ENCODE data around the gene CSAD. TPM values are rescaled to one million over a fixed set of nuclear protein-coding genes. Genes with fewer than 3 reads are reported as not detected.

CSAD gene
- total and polyA plus RNA-seq, 2 experiments from 2014 or later: 3.2 to 7.1 TPM

- no peaks in the 10 kb centered on the region for H3K36me3 Mint-ChIP-seq (ENCODE audit: low read depth)
- Histone ChIP-seq H2AFZ (no peak overlapping the region), H3F3A (replicated peaks; ENCODE audit: low read depth) (no peaks in the 10 kb centered on the region), H3K27me3 (ENCODE audit: insufficient read depth) (peaks cover 67% of the 10 kb centered on the region), H3K9me2 (ENCODE audit: insufficient read depth) (no peaks in the 10 kb centered on the region), H3K4me2 (no peak overlapping the region), H3K4me3 (no peak overlapping the region), H3K4me1 (ENCODE audit: insufficient read depth) (no peaks in the 10 kb centered on the region; the same call in 1 of the 2 replicates), H4K20me1 (replicated peaks; ENCODE audit: insufficient read depth) (peaks cover 3% of the 10 kb centered on the region), H3K79me2 (replicated peaks; ENCODE audit: insufficient read depth) (no peaks in the 10 kb centered on the region), H3K36me3 (ENCODE audit: insufficient read depth) (no peaks in the 10 kb centered on the region), H3K27ac (ENCODE audit: low read depth) (no peak overlapping the region)
- no peaks in the 10 kb centered on the region; the same call in 1 of the 3 replicates for H3K9me3 Mint-ChIP-seq
- H3K27ac Mint-ChIP-seq: no peak overlapping the region
- H3K27me3 Mint-ChIP-seq (ENCODE audit: insufficient read depth, low read depth, poor library complexity): peaks cover 32% of the 10 kb centered on the region
- peaks cover 2% of the 10 kb centered on the region; the same call in 1 of the 3 replicates for H3K4me1 Mint-ChIP-seq
- TF ChIP-seq CTCF (conservative IDR thresholded peaks at IDR 0.05; ENCODE audit: low read depth in 2 of 2) (no peak), EZH2 (IDR thresholded peaks at IDR 0.05; ENCODE audit: low read depth, unreplicated experiment) (no peak), POLR2AphosphoS5 (IDR thresholded peaks at IDR 0.05; ENCODE audit: low read depth) (no peak), JUNB (IDR thresholded peaks at IDR 0.05; ENCODE audit: unreplicated experiment) (no peak), STAT1 (IDR thresholded peaks at IDR 0.05; ENCODE audit: unreplicated experiment) (no peak), CREB1 (CRISPR knock-in tag; IDR thresholded peaks at IDR 0.05; ENCODE audit: low read depth) (no peak), ZNF331 (CRISPR knock-in tag; IDR thresholded peaks at IDR 0.05; ENCODE audit: low read depth) (no peak), ZNF462 (CRISPR knock-in tag; IDR thresholded peaks at IDR 0.05) (no peak), EZH2phosphoT487 (IDR thresholded peaks at IDR 0.05; ENCODE audit: unreplicated experiment) (no peak), REST (IDR thresholded peaks at IDR 0.05; ENCODE audit: unreplicated experiment) (no peak)
- H3K4me3 Mint-ChIP-seq: no peak overlapping the region
- no peak for DNase-seq (ENCODE audit: low spot score)
- ATAC-seq: no peak
Observed at GRCh38 chr12:53199700-53200099, 19.0 kb upstream of the CSAD start.
